Endothelial cell of umbilical vein (primary cell): Measurements from ENCODE around the gene KDM5C. TPM values are rescaled to one million over a fixed set of nuclear protein-coding genes. Genes with fewer than 3 reads are reported as not detected.

Experiments
- BruUV-seq: library from RNA; stranded (reverse); fragments of 400-500 nt; replicated peaks from 2 replicates; lab custom pipeline; 2021; lab: Mats Ljungman, UMichigan
- CTCF ChIA-PET: fragments of 300-600, 350-600 bp; sonication (Branson Sonifier 250); formaldehyde crosslinking; loops from one replicate; lab custom pipeline; 2021; ENCODE audit warnings: antibody characterized with exemption, inconsistent platforms; lab: Charles Lee
- POLR2A ChIA-PET: fragments of 300-600, 350-600 bp; sonication (Branson Sonifier 250); formaldehyde crosslinking; loops from one replicate; lab custom pipeline; 2021; ENCODE audit warnings: antibody characterized with exemption, inconsistent platforms; lab: Charles Lee
- DNase-seq: peaks from one replicate; pipeline ENCODE4 v3.0.0-alpha.2; 2011; ENCODE audit warnings: low read depth, low spot score
- FAIRE-seq: peaks from 2 replicates; lab custom pipeline; 2011; peaks lifted over from hg19 to GRCh38; lab: Jason Lieb, UNC
- H2AFZ ChIP-seq: 2 replicates; pipeline ENCODE4 v1.6.0; 2012; ENCODE audit warnings: low read depth, low read length, control low read depth, inconsistent platforms
- H3K27ac ChIP-seq: 2 replicates; pipeline ENCODE4 v1.5.1; 2011; ENCODE audit warnings: low read depth, mild to moderate bottlenecking, control low read depth, low read length, moderate library complexity; ENCODE audit not compliant: insufficient read depth
- H3K27me3 ChIP-seq, 2 experiments: 2 replicates each; pipeline versions ENCODE4 v1.6.0 to v1.6.1; 2011; ENCODE audit warnings: low read length in 2 of 2, mixed read lengths in 1 of 2; ENCODE audit not compliant: control insufficient read depth in 2 of 2, insufficient read depth in 2 of 2
- H3K36me3 ChIP-seq, 2 experiments: 2 replicates in 1 of 2; 3 replicates in 1 of 2; pipeline ENCODE4 v1.5.1; 2011; ENCODE audit warnings: low read length in 2 of 2, mild to moderate bottlenecking in 1 of 2, moderate library complexity in 1 of 2; ENCODE audit not compliant: control insufficient read depth in 2 of 2, insufficient read depth in 2 of 2; ENCODE audit errors: extremely low read depth in 1 of 2
- H3K4me1 ChIP-seq: 3 replicates; pipeline ENCODE4 v1.5.1; 2011; ENCODE audit warnings: mild to moderate bottlenecking, low read length; ENCODE audit not compliant: control insufficient read depth, insufficient read depth; ENCODE audit errors: extremely low read depth
- H3K4me2 ChIP-seq: 2 replicates; pipeline ENCODE4 v1.6.1; 2011; ENCODE audit warnings: low read length, control low read depth, mixed read lengths; ENCODE audit not compliant: insufficient read depth
- H3K4me3 ChIP-seq, 3 experiments: fragments of 200-600 bp in 1 of 3; sonication (generic), shearing (Covaris generic) in 1 of 3; replicated peaks in 1 of 3; 2 replicates each; pipeline ENCODE4 v1.5.1; 2011 to 2016; ENCODE audit warnings: control low read depth in 3 of 3, low read length in 3 of 3, mild to moderate bottlenecking in 2 of 3, inconsistent platforms in 1 of 3, low read depth in 1 of 3, moderate library complexity in 1 of 3; ENCODE audit not compliant: insufficient read depth in 1 of 3
- H3K79me2 ChIP-seq: 2 replicates; pipeline ENCODE4 v1.6.0; 2012; ENCODE audit warnings: low read length, inconsistent platforms; ENCODE audit not compliant: control insufficient read depth, insufficient read depth
- H3K9ac ChIP-seq: replicated peaks from 2 replicates; pipeline ENCODE3; 2011; ENCODE audit warnings: low read length, control low read depth; ENCODE audit not compliant: insufficient read depth; ENCODE audit errors: extremely low read depth
- H3K9me1 ChIP-seq: replicated peaks from 3 replicates; pipeline ENCODE4 v1.6.0; 2011; ENCODE audit warnings: mild to moderate bottlenecking, low read length; ENCODE audit not compliant: control insufficient read depth, insufficient read depth; ENCODE audit errors: extremely low read depth
- H3K9me3 ChIP-seq: replicated peaks from 2 replicates; pipeline ENCODE4 v1.5.1; 2012; ENCODE audit warnings: low read length, inconsistent platforms; ENCODE audit not compliant: control insufficient read depth, insufficient read depth
- H4K20me1 ChIP-seq: replicated peaks from 2 replicates; pipeline ENCODE3; 2011; ENCODE audit warnings: mild to moderate bottlenecking, low read length; ENCODE audit not compliant: control insufficient read depth, insufficient read depth; ENCODE audit errors: extremely low read depth
- CTCF ChIP-seq, 2 donors: IDR thresholded peaks; 1 replicate in 1 of 2; 2 replicates in 1 of 2; pipeline ENCODE4 v1.5.1; 2011; ENCODE audit warnings: low read length in 2 of 2, mild to moderate bottlenecking in 2 of 2, moderate library complexity in 2 of 2, control low read depth in 1 of 2, inconsistent platforms in 1 of 2, low read depth in 1 of 2; ENCODE audit not compliant: insufficient read depth in 1 of 2; ENCODE audit errors: extremely low read depth in 1 of 2
- EZH2 ChIP-seq: IDR thresholded peaks from 2 replicates; pipeline ENCODE4 v1.6.1; 2012; ENCODE audit warnings: borderline replicate concordance, low read depth, mild to moderate bottlenecking, moderate library complexity, low read length, inconsistent platforms; ENCODE audit not compliant: severe bottlenecking
- FOS ChIP-seq: IDR thresholded peaks from 2 replicates; pipeline ENCODE4 v1.6.1; 2011; ENCODE audit warnings: mild to moderate bottlenecking, low read length, moderate library complexity, borderline replicate concordance; ENCODE audit not compliant: insufficient read depth
- GATA2 ChIP-seq: IDR thresholded peaks from 2 replicates; pipeline ENCODE4 v1.7.0; 2011; ENCODE audit warnings: low read depth, mild to moderate bottlenecking, moderate library complexity, mixed read lengths, low read length; ENCODE audit not compliant: insufficient read length, insufficient read depth
- JUN ChIP-seq: IDR thresholded peaks from 2 replicates; pipeline ENCODE4 v1.6.1; 2011; ENCODE audit warnings: borderline replicate concordance, low read depth; ENCODE audit not compliant: insufficient read length, insufficient read depth
- MAX ChIP-seq: IDR thresholded peaks from 2 replicates; pipeline ENCODE4 v1.6.1; 2011; ENCODE audit not compliant: insufficient read depth, insufficient read length
- MYC ChIP-seq: IDR thresholded peaks from one replicate; pipeline ENCODE4 v1.6.1; 2011; ENCODE audit warnings: mild to moderate bottlenecking, low read depth, low read length
- POLR2A ChIP-seq: IDR thresholded peaks from 2 replicates; pipeline ENCODE4 v1.6.1; 2012; ENCODE audit warnings: low read depth, mild to moderate bottlenecking, control low read depth, low read length
- POLR2AphosphoS5 ChIP-seq: IDR thresholded peaks from 2 replicates; pipeline ENCODE4 v1.6.1; 2012; ENCODE audit warnings: low read depth, mild to moderate bottlenecking, control low read depth, low read length, moderate library complexity; ENCODE audit not compliant: insufficient read depth
- dilution Hi-C: fragments of 300-500 bp; cut with MboI; formaldehyde crosslinking; loops from one replicate; pipeline ENCODE4 v1.15.0; 2019; ENCODE audit warnings: low sequenced_read_pairs; ENCODE audit not compliant: extremely low pct_ligation_motif_present
- intact Hi-C: fragments of 100-400 bp; cut with micrococcal nuclease; formaldehyde crosslinking; loops from one replicate; pipeline ENCODE4 v1.10.0; 2022
- polyA plus RNA-seq, 4 experiments: library from polyadenylated mRNA; depleted of rRNA in 3 of 4; stranded (reverse) in 3 of 4; unstranded in 1 of 4; fragments of >200 nt; gene quantifications; 2 replicates each; pipeline versions ENCODE4 v1.2.1 to v1.2.3, GENCODE V29; 2011 to 2012; ENCODE audit warnings: missing spikeins in 1 of 4
- total RNA-seq: library from RNA; stranded (reverse); gene quantifications from 2 replicates; pipeline ENCODE4 v1.2.3, GENCODE V29; 2021

KDM5C gene
- total and polyA plus RNA-seq, 2 donors (not counting 3 experiments of a cell fraction or from before 2014, with no cell fraction given), result 44.7 to 78.7 TPM

GRCh38 chrX:53250556-53250955 is 25.5 kb upstream of the KDM5C start:
- H3K9ac ChIP-seq, result no peak overlapping the region
- H3K4me3 ChIP-seq, result no peak overlapping the region
- H3K4me2 ChIP-seq, result no peak overlapping the region
- POLR2A ChIA-PET, result no interaction called here
- BruUV-seq, result no TSS peak
- no peak overlapping the region for H2AFZ ChIP-seq
- FAIRE-seq (no peak), DNase-seq (no peak)
- H3K36me3 ChIP-seq, result no peaks in the 10 kb centered on the region
- H3K9me3 ChIP-seq, result no peaks in the 10 kb centered on the region
- no peaks in the 10 kb centered on the region for H3K79me2 ChIP-seq
- no peaks in the 10 kb centered on the region for H4K20me1 ChIP-seq
- no peaks in the 10 kb centered on the region for H3K4me1 ChIP-seq
- no peaks in the 10 kb centered on the region for H3K27me3 ChIP-seq
- intact Hi-C loops, result no loop called here
- no peak overlapping the region for H3K27ac ChIP-seq
- TF ChIP-seq EZH2 (no peak), JUN (no peak), CTCF (IDR thresholded peaks at IDR 0.05; ENCODE audit: extremely low read depth in 1 of 2, insufficient read depth in 1 of 2, low read depth in 1 of 2, low read length in 2 of 2) (no peak), POLR2AphosphoS5 (no peak), MAX (no peak), MYC (no peak), GATA2 (no peak), POLR2A (no peak), FOS (no peak)
- CTCF ChIA-PET, result no interaction called here
- no peaks in the 10 kb centered on the region for H3K9me1 ChIP-seq
- dilution Hi-C loops, result no loop called here
